ENCODE results near the gene ASB5.

DNA sequence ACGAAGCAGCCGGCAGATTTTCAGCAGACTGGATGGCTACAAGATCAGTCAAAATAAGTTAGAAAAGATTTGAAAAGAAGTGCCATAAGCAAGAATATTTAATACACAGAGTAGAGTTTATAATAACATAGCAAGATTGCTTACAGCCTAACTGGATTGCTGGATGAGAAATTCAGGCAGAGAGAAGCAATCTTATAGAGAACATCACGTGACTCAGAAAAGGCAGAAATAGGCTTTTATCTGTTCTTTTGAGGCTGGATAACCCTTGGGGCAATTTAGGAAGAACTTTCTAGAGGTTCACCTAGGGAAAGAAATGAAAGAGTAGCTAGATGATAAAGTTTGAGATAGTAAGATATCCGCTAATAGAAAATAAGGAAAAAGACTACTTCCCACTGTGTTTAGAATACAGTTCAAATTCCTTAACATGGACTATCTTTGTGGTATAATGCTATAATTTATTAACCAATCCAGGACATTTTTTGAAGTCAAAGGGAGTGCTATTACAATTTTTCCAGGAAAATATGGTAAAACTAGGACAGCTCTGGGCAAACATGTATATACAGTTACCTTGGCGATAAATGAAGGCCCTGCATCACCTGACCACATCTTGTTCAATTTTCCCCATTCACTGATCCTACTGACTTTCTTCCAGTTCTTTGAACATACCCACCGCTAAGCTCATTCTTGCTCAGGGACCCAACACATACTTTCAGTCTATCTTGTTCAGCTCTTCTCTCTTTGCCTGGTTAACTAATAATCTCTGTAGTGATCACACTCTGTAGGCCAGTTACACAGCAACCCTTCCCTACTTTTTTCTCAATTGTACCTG, 38.0 kb upstream of the ASB5 start:
- TF ChIP-seq HDAC6 (IDR thresholded peaks at IDR 0.05; ENCODE audit: low read depth, low read length) (no peak), ZNF274 (IDR thresholded peaks at IDR 0.05; ENCODE audit: borderline replicate concordance, extremely low read depth, low read length) (no peak), FOSL1 (IDR thresholded peaks at IDR 0.05; ENCODE audit: insufficient read depth, low read depth, low read length) (no peak)
- TF ChIP-seq, protein P1, sequence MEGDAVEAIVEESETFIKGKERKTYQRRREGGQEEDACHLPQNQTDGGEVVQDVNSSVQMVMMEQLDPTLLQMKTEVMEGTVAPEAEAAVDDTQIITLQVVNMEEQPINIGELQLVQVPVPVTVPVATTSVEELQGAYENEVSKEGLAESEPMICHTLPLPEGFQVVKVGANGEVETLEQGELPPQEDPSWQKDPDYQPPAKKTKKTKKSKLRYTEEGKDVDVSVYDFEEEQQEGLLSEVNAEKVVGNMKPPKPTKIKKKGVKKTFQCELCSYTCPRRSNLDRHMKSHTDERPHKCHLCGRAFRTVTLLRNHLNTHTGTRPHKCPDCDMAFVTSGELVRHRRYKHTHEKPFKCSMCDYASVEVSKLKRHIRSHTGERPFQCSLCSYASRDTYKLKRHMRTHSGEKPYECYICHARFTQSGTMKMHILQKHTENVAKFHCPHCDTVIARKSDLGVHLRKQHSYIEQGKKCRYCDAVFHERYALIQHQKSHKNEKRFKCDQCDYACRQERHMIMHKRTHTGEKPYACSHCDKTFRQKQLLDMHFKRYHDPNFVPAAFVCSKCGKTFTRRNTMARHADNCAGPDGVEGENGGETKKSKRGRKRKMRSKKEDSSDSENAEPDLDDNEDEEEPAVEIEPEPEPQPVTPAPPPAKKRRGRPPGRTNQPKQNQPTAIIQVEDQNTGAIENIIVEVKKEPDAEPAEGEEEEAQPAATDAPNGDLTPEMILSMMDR (IDR thresholded peaks at IDR 0.05; ENCODE audit: control extremely low read depth in 1 of 3, insufficient read depth in 1 of 3, low read depth in 1 of 3, low read length in 3 of 3): no peak
- TF ChIP-seq, protein P2, sequence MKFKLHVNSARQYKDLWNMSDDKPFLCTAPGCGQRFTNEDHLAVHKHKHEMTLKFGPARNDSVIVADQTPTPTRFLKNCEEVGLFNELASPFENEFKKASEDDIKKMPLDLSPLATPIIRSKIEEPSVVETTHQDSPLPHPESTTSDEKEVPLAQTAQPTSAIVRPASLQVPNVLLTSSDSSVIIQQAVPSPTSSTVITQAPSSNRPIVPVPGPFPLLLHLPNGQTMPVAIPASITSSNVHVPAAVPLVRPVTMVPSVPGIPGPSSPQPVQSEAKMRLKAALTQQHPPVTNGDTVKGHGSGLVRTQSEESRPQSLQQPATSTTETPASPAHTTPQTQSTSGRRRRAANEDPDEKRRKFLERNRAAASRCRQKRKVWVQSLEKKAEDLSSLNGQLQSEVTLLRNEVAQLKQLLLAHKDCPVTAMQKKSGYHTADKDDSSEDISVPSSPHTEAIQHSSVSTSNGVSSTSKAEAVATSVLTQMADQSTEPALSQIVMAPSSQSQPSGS (IDR thresholded peaks at IDR 0.05; ENCODE audit: low read length): no peak
- TF ChIP-seq, protein P3, sequence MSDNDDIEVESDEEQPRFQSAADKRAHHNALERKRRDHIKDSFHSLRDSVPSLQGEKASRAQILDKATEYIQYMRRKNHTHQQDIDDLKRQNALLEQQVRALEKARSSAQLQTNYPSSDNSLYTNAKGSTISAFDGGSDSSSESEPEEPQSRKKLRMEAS (IDR thresholded peaks at IDR 0.05): no peak
- TF ChIP-seq, protein P4, sequence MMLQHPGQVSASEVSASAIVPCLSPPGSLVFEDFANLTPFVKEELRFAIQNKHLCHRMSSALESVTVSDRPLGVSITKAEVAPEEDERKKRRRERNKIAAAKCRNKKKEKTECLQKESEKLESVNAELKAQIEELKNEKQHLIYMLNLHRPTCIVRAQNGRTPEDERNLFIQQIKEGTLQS (IDR thresholded peaks at IDR 0.05; ENCODE audit: insufficient read depth, low read depth, low read length): no peak

Data from H1 (cell line).